GM19324 (cell line): Measurements from ENCODE around the gene FASN.

Experiments used
- ATAC-seq: cut with Tn5 transposase; IDR thresholded peaks from one replicate; pipeline ENCODE4 v1.9.1; 2021; ENCODE audit warnings: mild to moderate bottlenecking, moderate library complexity; ENCODE audit not compliant: unreplicated experiment, low FRiP score

The FASN gene

GRCh38 chr17:82103553-82104451, 5.8 kb upstream of the FASN start:
- ATAC-seq: no peak

- ATAC-seq: no peak
Observed at GRCh38 chr17:82101767-82102679, 4.0 kb upstream of the FASN start.

- ATAC-seq: no peak
Observed at GRCh38 chr17:82101301-82101715, 3.3 kb upstream of the FASN start.

- ATAC-seq: no peak
Observed at GRCh38 chr17:82100502-82101298, 2.7 kb upstream of the FASN start.

GRCh38 chr17:82098939-82099763, 1.1 kb upstream of the FASN start:
- peak; percentile 13 for ATAC-seq

- ATAC-seq: no peak
Observed at GRCh38 chr17:82097919-82098168, 192 bp downstream of the FASN start.

- ATAC-seq: peak; percentile 1
Observed at GRCh38 chr17:82097184-82097918, 685 bp downstream of the FASN start.

- ATAC-seq: no peak
Observed at GRCh38 chr17:82096709-82097183, 1.3 kb downstream of the FASN start.

GRCh38 chr17:82095777-82096708, 2.0 kb downstream of the FASN start:
- no peak for ATAC-seq

- ATAC-seq: no peak
Observed at GRCh38 chr17:82094931-82095776, 2.9 kb downstream of the FASN start.

GRCh38 chr17:82092995-82093751, 4.9 kb downstream of the FASN start:
- ATAC-seq: no peak

GRCh38 chr17:82092628-82092994, 5.4 kb downstream of the FASN start:
- no peak for ATAC-seq

GRCh38 chr17:82092094-82092586, 5.9 kb downstream of the FASN start:
- no peak for ATAC-seq

GRCh38 chr17:82091264-82092066, 6.6 kb downstream of the FASN start:
- ATAC-seq: no peak

- ATAC-seq: no peak
Observed at GRCh38 chr17:82090549-82091263, 7.3 kb downstream of the FASN start.
